Natural killer cell (primary cell): ENCODE data around the gene GOLGA2. TPM values are rescaled to one million over a fixed set of nuclear protein-coding genes. Genes with fewer than 3 reads are reported as not detected.

Experiments used
- ATAC-seq, 3 donors: fragments of 150-1000 bp in 2 of 3; fragments of 200-7000 bp in 1 of 3; cut with Tn5 transposase; 1 replicate in 1 of 3; 2 replicates in 2 of 3; pipeline ENCODE4 v1.10.0; 2021; ENCODE audit warnings: mild to moderate bottlenecking in 2 of 3, moderate library complexity in 2 of 3
- DNase-seq, 2 donors: peaks; one replicate each; pipeline versions ENCODE4 v3.0.0 to v3.0.0-alpha.2; 2013 to 2021; ENCODE audit warnings: mixed read lengths in 1 of 2
- H3K27ac ChIP-seq: one replicate; pipeline ENCODE4 v1.5.1; 2013; ENCODE audit warnings: mild to moderate bottlenecking, low read length
- H3K27me3 ChIP-seq: one replicate; pipeline ENCODE4 v1.6.1; 2013; ENCODE audit warnings: low read length; ENCODE audit not compliant: control insufficient read depth, insufficient read depth
- H3K36me3 ChIP-seq: one replicate; pipeline ENCODE4 v1.6.1; 2013; ENCODE audit warnings: low read length; ENCODE audit not compliant: control insufficient read depth, insufficient read depth
- H3K4me1 ChIP-seq: one replicate; pipeline ENCODE4 v1.6.1; 2013; ENCODE audit warnings: low read length; ENCODE audit not compliant: control insufficient read depth, insufficient read depth
- H3K4me3 ChIP-seq: one replicate; pipeline ENCODE4 v1.5.1; 2013; ENCODE audit warnings: low read length
- H3K9me3 ChIP-seq: one replicate; pipeline ENCODE4 v1.6.1; 2013; ENCODE audit warnings: low read length; ENCODE audit not compliant: control insufficient read depth, insufficient read depth
- H3K27ac Mint-ChIP-seq, 2 donors: one replicate each; pipeline ENCODE4 v1.8.0; 2022; ENCODE audit warnings: mild to moderate bottlenecking in 2 of 2, mixed read lengths in 2 of 2, moderate library complexity in 1 of 2
- H3K27me3 Mint-ChIP-seq, 2 donors: one replicate each; pipeline ENCODE4 v1.8.0; 2022; ENCODE audit warnings: low read depth in 2 of 2, mixed read lengths in 2 of 2
- H3K36me3 Mint-ChIP-seq: one replicate; pipeline ENCODE4 v1.8.0; 2022; ENCODE audit warnings: mixed read lengths
- H3K4me1 Mint-ChIP-seq, 2 donors: one replicate each; pipeline ENCODE4 v1.8.0; 2022; ENCODE audit warnings: mixed read lengths in 2 of 2
- H3K4me3 Mint-ChIP-seq: one replicate; pipeline ENCODE4 v1.8.0; 2022; ENCODE audit warnings: mild to moderate bottlenecking, moderate library complexity, mixed read lengths
- H3K9me3 Mint-ChIP-seq, 2 donors: one replicate each; pipeline ENCODE4 v1.8.0; 2022; ENCODE audit warnings: mixed read lengths in 2 of 2
- WGBS: methylation state at CpG from one replicate; pipeline ENCODE4 v1.1.7; 2013; ENCODE audit warnings: missing lambda C conversion rate; ENCODE audit not compliant: insufficient coverage; 5-methylcytosine and 5-hydroxymethylcytosine counted together
- intact Hi-C: fragments of 100-400 bp; cut with micrococcal nuclease; formaldehyde crosslinking; loops from one replicate; pipeline ENCODE4 v1.14.2; 2022
- total RNA-seq, 4 donors: library from RNA; stranded (reverse); fragments of 120-200 nt in 1 of 4; gene quantifications; one replicate each; pipeline versions ENCODE4 v1.2.3 to v1.2.4, GENCODE V29; 2013 to 2022
- TF ChIP-seq, protein P1 (sequence below): fragments of 200-600 bp; IDR thresholded peaks from one replicate; pipeline ENCODE4 v1.8.0; 2022; ENCODE audit warnings: antibody characterized with exemption

GOLGA2 gene
- total RNA-seq, 3 donors from 2014 or later (not counting 1 experiment from before 2014, with no cell fraction given): 78.0 to 101 (median 90.9) TPM

GRCh38 chr9:128208386-128208785 is 67.4 kb downstream of the GOLGA2 start:
- no peaks in the 10 kb centered on the region for H3K9me3 Mint-ChIP-seq
- H3K4me3 Mint-ChIP-seq: no peak overlapping the region

DNA sequence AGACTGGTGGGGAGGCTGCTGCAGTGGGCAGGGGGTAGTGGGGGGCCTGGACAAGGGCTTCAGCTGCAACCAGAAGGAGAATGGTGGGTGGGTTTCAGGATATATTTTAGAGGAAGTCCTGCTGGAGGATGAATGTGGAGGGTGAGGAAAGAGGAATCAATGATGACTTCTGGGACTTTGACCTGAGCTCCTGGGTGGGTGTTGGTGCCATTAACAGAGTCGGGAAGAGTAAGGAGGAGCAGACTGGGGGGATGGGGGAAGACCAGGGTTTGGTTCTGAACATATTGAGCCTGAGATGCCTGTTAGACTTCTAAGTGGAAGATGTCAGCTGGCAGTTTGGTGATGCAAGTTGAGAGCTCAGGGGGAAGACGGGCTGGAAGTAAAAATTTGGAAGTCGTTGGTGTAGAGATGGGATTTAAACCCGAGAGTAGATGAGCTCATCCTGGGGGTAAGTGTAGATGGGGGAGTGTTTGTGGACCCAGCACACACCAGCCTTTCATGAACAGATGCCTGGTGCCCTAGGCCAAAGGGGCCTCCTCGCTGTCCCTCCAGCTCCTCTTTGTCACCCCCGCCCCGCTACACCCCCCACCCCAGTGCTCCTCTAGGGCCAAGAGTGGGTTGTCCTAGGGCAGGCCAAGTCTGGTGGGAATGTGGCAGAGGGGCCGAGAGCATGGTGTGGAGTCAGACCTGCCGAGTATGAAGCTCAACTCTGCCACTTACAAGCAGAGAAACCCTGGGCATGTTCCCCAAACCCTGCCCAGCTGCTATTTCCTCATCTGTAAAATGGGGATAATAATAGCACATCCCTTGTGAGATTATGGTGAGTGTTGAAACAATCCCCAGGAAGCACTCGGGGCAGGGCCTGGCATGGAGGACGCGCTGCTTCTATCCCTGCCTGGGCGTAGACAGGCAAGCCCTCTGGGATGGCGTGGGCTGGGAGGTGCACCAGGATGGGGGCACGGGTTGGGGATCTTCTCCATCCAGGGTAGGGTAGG is 68.6 kb downstream of the GOLGA2 start:
- H3K4me1 ChIP-seq: peaks cover 13% of the 10 kb centered on the region
- intact Hi-C loops: no loop called here
- H3K27ac ChIP-seq: no peak overlapping the region
- Mint-ChIP-seq H3K4me3 (no peak overlapping the region), H3K9me3 (no peaks in the 10 kb centered on the region), H3K36me3 (no peaks in the 10 kb centered on the region), H3K27me3 (peaks cover 21 to 29% of the 10 kb centered on the region in 2 donors), H3K27ac (no peak overlapping the region), H3K4me1 (peaks cover 5 to 8% of the 10 kb centered on the region in 2 donors)
- ATAC-seq (no peak), DNase-seq (no peak)
- TF ChIP-seq, protein P1, sequence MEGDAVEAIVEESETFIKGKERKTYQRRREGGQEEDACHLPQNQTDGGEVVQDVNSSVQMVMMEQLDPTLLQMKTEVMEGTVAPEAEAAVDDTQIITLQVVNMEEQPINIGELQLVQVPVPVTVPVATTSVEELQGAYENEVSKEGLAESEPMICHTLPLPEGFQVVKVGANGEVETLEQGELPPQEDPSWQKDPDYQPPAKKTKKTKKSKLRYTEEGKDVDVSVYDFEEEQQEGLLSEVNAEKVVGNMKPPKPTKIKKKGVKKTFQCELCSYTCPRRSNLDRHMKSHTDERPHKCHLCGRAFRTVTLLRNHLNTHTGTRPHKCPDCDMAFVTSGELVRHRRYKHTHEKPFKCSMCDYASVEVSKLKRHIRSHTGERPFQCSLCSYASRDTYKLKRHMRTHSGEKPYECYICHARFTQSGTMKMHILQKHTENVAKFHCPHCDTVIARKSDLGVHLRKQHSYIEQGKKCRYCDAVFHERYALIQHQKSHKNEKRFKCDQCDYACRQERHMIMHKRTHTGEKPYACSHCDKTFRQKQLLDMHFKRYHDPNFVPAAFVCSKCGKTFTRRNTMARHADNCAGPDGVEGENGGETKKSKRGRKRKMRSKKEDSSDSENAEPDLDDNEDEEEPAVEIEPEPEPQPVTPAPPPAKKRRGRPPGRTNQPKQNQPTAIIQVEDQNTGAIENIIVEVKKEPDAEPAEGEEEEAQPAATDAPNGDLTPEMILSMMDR: no peak
- H3K27me3 ChIP-seq: peaks cover 13% of the 10 kb centered on the region
- H3K4me3 ChIP-seq: no peak overlapping the region
- 84% methylated on average over 12 of the region's 15 CpGs for WGBS
- H3K9me3 ChIP-seq: no peaks in the 10 kb centered on the region
- H3K36me3 ChIP-seq: no peaks in the 10 kb centered on the region

More at GRCh38 chr9:128208386-128208785, 67.4 kb downstream of the GOLGA2 start:
- no peak overlapping the region for H3K27ac ChIP-seq
- intact Hi-C loops: no loop called here
- peaks cover 13% of the 10 kb centered on the region for H3K27me3 ChIP-seq
- Mint-ChIP-seq H3K36me3 (no peaks in the 10 kb centered on the region), H3K27ac (no peak overlapping the region), H3K27me3 (peaks cover 21 to 30% of the 10 kb centered on the region in 2 donors), H3K4me1 (peaks cover 0 to 8% of the 10 kb centered on the region in 2 donors)
- ATAC-seq (no peak), DNase-seq (no peak)
- no peak overlapping the region for H3K4me3 ChIP-seq
- peaks cover 9% of the 10 kb centered on the region for H3K4me1 ChIP-seq
- H3K36me3 ChIP-seq: no peaks in the 10 kb centered on the region
- 94% methylated on average over 7 of the region's 7 CpGs for WGBS
- H3K9me3 ChIP-seq: no peaks in the 10 kb centered on the region
- TF ChIP-seq, protein P1: no peak

DNA sequence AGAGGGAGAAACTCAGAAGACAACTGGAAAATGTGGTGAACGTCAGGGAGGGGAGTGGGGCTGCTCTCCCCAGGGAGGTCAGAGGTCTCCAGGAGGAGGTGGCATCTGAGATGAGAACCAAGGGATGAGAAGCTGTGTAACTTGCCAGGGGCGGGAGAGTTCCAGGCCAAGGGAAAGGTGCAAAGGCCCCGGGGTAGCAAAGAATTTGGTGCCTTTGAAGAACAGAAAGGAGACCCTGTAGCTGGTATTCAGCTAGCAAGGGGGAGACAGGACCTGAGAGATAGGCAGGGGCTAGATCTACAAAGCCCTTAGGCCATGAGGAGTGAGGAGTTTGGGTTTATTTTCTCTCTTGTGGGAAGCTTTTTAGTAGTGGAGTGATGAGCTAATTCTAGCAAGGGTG is 69.3 kb downstream of the GOLGA2 start:
- intact Hi-C loops: no loop called here
- H3K4me3 Mint-ChIP-seq: no peak overlapping the region
- no peaks in the 10 kb centered on the region for H3K9me3 ChIP-seq
- H3K27ac Mint-ChIP-seq: no peak overlapping the region
- TF ChIP-seq, protein P1: no peak
- no peaks in the 10 kb centered on the region for H3K36me3 ChIP-seq
- H3K4me1 Mint-ChIP-seq: peaks cover 5 to 8% of the 10 kb centered on the region in 2 donors
- H3K27ac ChIP-seq: no peak overlapping the region
- ATAC-seq (no peak), DNase-seq (no peak)
- H3K27me3 Mint-ChIP-seq: peaks cover 21 to 28% of the 10 kb centered on the region in 2 donors
- H3K9me3 Mint-ChIP-seq: no peaks in the 10 kb centered on the region
- 86% methylated on average over 3 of the region's 3 CpGs for WGBS
- peaks cover 13% of the 10 kb centered on the region for H3K27me3 ChIP-seq
- no peak overlapping the region for H3K4me3 ChIP-seq
- no peaks in the 10 kb centered on the region for H3K36me3 Mint-ChIP-seq
- peaks cover 13% of the 10 kb centered on the region for H3K4me1 ChIP-seq

Other genes with a start within 250 kb of the GOLGA2 start
- gene NAIF1, start 208.7 kb downstream of the GOLGA2 start, total RNA-seq: 10 to 100 TPM; 11.9 to 12.6 (median 12.1) TPM
- 10 to 100 TPM; 16.8 to 19.1 (median 18.9) TPM for gene SLC25A25, start 207.8 kb downstream of the GOLGA2 start, total RNA-seq
- 10 to 100 TPM; 43.4 to 57.0 (median 53.3) TPM for gene PTGES2, start 148.3 kb downstream of the GOLGA2 start, total RNA-seq
- gene LCN2, start 126.6 kb downstream of the GOLGA2 start, total RNA-seq: under 1 TPM in 2 of 3 donors, not detected in 1; 0.82 to 0.99 TPM
- 10 to 100 TPM; 61.8 to 74.0 (median 69.3) TPM for gene BBLN, start 115.7 kb downstream of the GOLGA2 start, total RNA-seq
- 100 to 1,000 TPM; 152 to 165 (median 159) TPM for gene CIZ1, start 84.4 kb downstream of the GOLGA2 start, total RNA-seq
- gene DNM1, start 72.6 kb downstream of the GOLGA2 start, total RNA-seq: 1 to 10 TPM; 1.4 to 8.1 (median 2.6) TPM
- gene SWI5, start 269 bp upstream of the GOLGA2 start, total RNA-seq: 1 to 10 TPM; 6.3 to 9.3 (median 8.4) TPM
- gene TRUB2, start 46.4 kb upstream of the GOLGA2 start, total RNA-seq: 10 to 100 TPM in 2 of 3 donors, 1 to 10 TPM in 1; 8.8 to 12.0 (median 11.3) TPM
- gene COQ4, start 46.8 kb upstream of the GOLGA2 start, total RNA-seq: 10 to 100 TPM; 28.2 to 34.5 (median 30.4) TPM
- 10 to 100 TPM in 2 of 3 donors, 1 to 10 TPM in 1; 7.7 to 12.3 (median 11.2) TPM for gene SLC27A4, start 64.5 kb upstream of the GOLGA2 start, total RNA-seq
- gene URM1, start 95.4 kb upstream of the GOLGA2 start, total RNA-seq: 10 to 100 TPM; 39.4 to 47.8 (median 46.7) TPM
- gene CERCAM, start 144.8 kb upstream of the GOLGA2 start, total RNA-seq: 10 to 100 TPM; 11.5 to 29.6 (median 24.2) TPM
- 10 to 100 TPM; 36.4 to 44.4 (median 37.5) TPM for gene ODF2, start 180.0 kb upstream of the GOLGA2 start, total RNA-seq
- gene GLE1, start 228.7 kb upstream of the GOLGA2 start, total RNA-seq: 10 to 100 TPM; 21.2 to 33.3 (median 23.3) TPM